22Rv1 (cell line): ENCODE measurements around the gene PLA2G4D.
A peak's percentile ranks its signal among the peaks of the same experiment; 100 is the strongest.

Experiments used
- H3K27ac ChIP-seq: fragments of 450-650 bp; 2 replicates; pipeline ENCODE4 v1.5.1; 2017
- ZFX ChIP-seq: fragments of 450-650 bp; IDR thresholded peaks from 2 replicates; pipeline ENCODE4 v1.6.1; 2017; ENCODE audit warnings: antibody characterized with exemption, borderline replicate concordance
- TF ChIP-seq, protein P1 (sequence below): fragments of 450-650 bp; IDR thresholded peaks from 2 replicates; pipeline ENCODE4 v1.5.1; 2017; ENCODE audit warnings: mild to moderate bottlenecking

The PLA2G4D gene

GRCh38 chr15:42079401-42079908 lies 14.9 kb downstream of the PLA2G4D start:
- TF ChIP-seq, protein P1, sequence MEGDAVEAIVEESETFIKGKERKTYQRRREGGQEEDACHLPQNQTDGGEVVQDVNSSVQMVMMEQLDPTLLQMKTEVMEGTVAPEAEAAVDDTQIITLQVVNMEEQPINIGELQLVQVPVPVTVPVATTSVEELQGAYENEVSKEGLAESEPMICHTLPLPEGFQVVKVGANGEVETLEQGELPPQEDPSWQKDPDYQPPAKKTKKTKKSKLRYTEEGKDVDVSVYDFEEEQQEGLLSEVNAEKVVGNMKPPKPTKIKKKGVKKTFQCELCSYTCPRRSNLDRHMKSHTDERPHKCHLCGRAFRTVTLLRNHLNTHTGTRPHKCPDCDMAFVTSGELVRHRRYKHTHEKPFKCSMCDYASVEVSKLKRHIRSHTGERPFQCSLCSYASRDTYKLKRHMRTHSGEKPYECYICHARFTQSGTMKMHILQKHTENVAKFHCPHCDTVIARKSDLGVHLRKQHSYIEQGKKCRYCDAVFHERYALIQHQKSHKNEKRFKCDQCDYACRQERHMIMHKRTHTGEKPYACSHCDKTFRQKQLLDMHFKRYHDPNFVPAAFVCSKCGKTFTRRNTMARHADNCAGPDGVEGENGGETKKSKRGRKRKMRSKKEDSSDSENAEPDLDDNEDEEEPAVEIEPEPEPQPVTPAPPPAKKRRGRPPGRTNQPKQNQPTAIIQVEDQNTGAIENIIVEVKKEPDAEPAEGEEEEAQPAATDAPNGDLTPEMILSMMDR = peak; percentile 35; the same call in 1 of the 2 replicates
- TF ChIP-seq ZFX = no peak
- no peak overlapping the region for H3K27ac ChIP-seq

GRCh38 chr15:42078903-42079302 lies 15.5 kb downstream of the PLA2G4D start:
- no peak for TF ChIP-seq ZFX
- TF ChIP-seq, protein P1 = no peak
- no peak overlapping the region for H3K27ac ChIP-seq

DNA sequence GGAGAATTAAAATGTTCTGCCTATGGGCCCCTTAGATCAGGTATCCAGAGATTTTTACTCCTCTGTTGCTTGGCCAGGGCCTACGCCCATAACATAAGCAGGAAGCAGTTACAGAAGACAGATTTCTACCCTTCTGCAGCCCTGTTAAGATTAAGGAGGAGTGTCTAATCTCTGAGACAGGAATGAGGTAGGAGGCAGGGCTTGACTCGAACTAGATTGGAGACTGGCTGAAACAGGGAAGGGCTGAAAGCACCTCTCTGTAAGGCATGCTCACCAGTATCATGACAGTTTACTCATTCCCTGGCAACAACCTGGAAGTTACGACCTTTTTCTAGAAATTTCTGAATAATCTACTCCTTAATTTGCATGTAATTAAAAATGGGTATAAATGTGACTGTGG lies 16.7 kb downstream of the PLA2G4D start:
- TF ChIP-seq ZFX = no peak
- TF ChIP-seq, protein P1 = no peak
- H3K27ac ChIP-seq = no peak overlapping the region

GRCh38 chr15:42073418-42073817 lies 20.9 kb downstream of the PLA2G4D start:
- no peak overlapping the region for H3K27ac ChIP-seq
- TF ChIP-seq ZFX = no peak
- TF ChIP-seq, protein P1 = no peak

DNA sequence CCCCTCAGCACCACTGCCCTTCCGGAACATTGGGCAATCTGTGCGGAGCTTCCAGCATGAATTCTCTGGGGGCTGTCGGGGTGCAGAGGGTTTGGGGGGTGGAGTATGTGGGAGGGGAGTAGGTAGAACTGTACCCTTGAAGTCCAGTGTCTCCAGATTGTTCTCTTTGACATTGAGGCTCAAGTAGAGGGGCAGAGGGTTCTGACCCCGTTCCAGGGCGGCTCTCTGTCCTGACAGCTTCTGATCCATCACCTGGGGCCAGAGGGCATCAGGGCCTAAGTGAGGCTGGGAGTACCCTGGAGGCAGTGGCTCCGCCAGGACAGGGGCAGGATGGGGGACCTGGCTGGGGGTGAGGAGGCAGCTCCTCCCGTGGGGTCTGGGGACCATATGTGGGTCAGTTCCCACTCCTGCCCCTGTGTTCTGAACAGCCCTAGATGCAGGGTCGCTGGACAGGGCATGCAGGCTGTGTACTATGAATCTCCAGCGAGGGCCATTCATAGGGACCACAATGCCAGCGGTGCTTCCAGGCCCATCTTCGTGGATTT lies 22.1 kb downstream of the PLA2G4D start:
- no peak for TF ChIP-seq ZFX
- TF ChIP-seq, protein P1 = no peak
- H3K27ac ChIP-seq = no peak overlapping the region

DNA sequence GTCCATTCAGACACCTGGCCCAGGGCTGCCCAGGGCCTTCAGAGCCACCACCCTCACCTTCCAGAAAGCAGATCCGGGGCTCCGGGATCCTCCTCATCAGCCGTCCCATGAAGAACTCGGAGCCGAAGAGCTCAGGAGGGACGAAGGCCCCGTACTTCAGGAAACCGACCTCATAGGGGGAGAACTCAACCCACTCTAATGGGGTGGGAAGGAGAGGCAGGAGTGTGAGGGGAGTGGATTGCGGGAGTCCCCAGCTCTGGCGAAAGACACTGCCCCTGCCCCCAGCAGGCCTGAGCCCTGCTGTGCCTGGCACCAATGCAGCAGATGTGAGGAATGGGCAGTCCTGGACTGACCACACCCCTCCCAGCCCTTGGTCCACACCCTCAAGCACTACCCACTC lies 22.6 kb downstream of the PLA2G4D start:
- TF ChIP-seq ZFX = no peak
- TF ChIP-seq, protein P1 = no peak
- no peak overlapping the region for H3K27ac ChIP-seq

- TF ChIP-seq ZFX = no peak
- TF ChIP-seq, protein P1 = no peak
- no peak overlapping the region for H3K27ac ChIP-seq
These were observed 23.4 kb downstream of the PLA2G4D start for GRCh38 chr15:42070976-42071350.
